ENCODE data around the gene SAMHD1.

- TF ChIP-seq CTCF (IDR thresholded peaks at IDR 0.05) (no peak), EZH2 (IDR thresholded peaks at IDR 0.05; ENCODE audit: borderline replicate concordance, insufficient read depth, low read depth, low read length, poor library complexity, severe bottlenecking) (no peak)
Observed at GRCh38 chr20:36885356-36885755, 66.2 kb downstream of the SAMHD1 start.
